Liver (tissue), 9 donors: ENCODE results near the gene ARHGEF7. TPM values are rescaled to one million over a fixed set of nuclear protein-coding genes. Genes with fewer than 3 reads are reported as not detected.
A peak's percentile ranks its signal among the peaks of the same experiment; 100 is the strongest.

ENCODE experiments used
- DNase-seq: peaks from one replicate; pipeline ENCODE4 v3.0.0-alpha.2; 2017; ENCODE audit warnings: low spot score
- H3K27ac ChIP-seq, 2 donors: one replicate each; pipeline ENCODE4 v1.7.0; 2013; ENCODE audit warnings: inconsistent platforms in 2 of 2, low read length in 2 of 2, control low read depth in 1 of 2, low read depth in 1 of 2, mild to moderate bottlenecking in 1 of 2
- H3K27me3 ChIP-seq, 4 donors: one replicate each; pipeline versions ENCODE4 v1.6.1 to v1.7.0; 2013; ENCODE audit warnings: low read length in 3 of 4, inconsistent platforms in 1 of 4, mild to moderate bottlenecking in 1 of 4, moderate library complexity in 1 of 4; ENCODE audit not compliant: control insufficient read depth in 4 of 4, insufficient read depth in 4 of 4
- H3K36me3 ChIP-seq, 4 donors: one replicate each; pipeline versions ENCODE4 v1.6.1 to v1.7.0; 2013; ENCODE audit warnings: low read length in 3 of 4, mild to moderate bottlenecking in 3 of 4, low read depth in 1 of 4, moderate library complexity in 1 of 4; ENCODE audit not compliant: control insufficient read depth in 4 of 4, insufficient read depth in 3 of 4
- H3K4me1 ChIP-seq, 4 donors: one replicate each; pipeline versions ENCODE4 v1.6.1 to v1.7.0; 2013; ENCODE audit warnings: low read length in 3 of 4, mild to moderate bottlenecking in 3 of 4, moderate library complexity in 1 of 4; ENCODE audit not compliant: control insufficient read depth in 4 of 4, insufficient read depth in 4 of 4
- H3K4me3 ChIP-seq, 3 donors: one replicate each; pipeline versions ENCODE4 v1.6.1 to v1.7.0; 2013; ENCODE audit warnings: low read length in 3 of 3, control low read depth in 1 of 3, low read depth in 1 of 3, mild to moderate bottlenecking in 1 of 3
- H3K9ac ChIP-seq, 2 donors: one replicate each; pipeline ENCODE4 v1.7.0; 2013; ENCODE audit warnings: low read length in 2 of 2, mild to moderate bottlenecking in 2 of 2, moderate library complexity in 2 of 2, control low read depth in 1 of 2, low read depth in 1 of 2
- H3K9me3 ChIP-seq, 4 donors: one replicate each; pipeline versions ENCODE4 v1.6.1 to v1.7.0; 2013; ENCODE audit warnings: low read length in 3 of 4; ENCODE audit not compliant: control insufficient read depth in 4 of 4
- FOXA1 ChIP-seq: IDR thresholded peaks from 2 replicates; pipeline ENCODE4 v1.6.1; 2016; ENCODE audit warnings: antibody characterized with exemption
- FOXA2 ChIP-seq: IDR thresholded peaks from 2 replicates; pipeline ENCODE4 v1.6.1; 2016; ENCODE audit warnings: antibody characterized with exemption
- GABPA ChIP-seq, 2 donors: IDR thresholded peaks in 1 of 2; conservative IDR thresholded peaks in 1 of 2; 2 replicates each; pipeline ENCODE4 v1.6.1; 2016; ENCODE audit warnings: antibody characterized with exemption in 2 of 2, mild to moderate bottlenecking in 1 of 2, moderate library complexity in 1 of 2
- HNF4A ChIP-seq, 2 donors: conservative IDR thresholded peaks; 2 replicates each; pipeline ENCODE4 v1.6.1; 2016; ENCODE audit warnings: antibody characterized with exemption in 2 of 2, mild to moderate bottlenecking in 2 of 2
- HNF4G ChIP-seq: IDR thresholded peaks from 2 replicates; pipeline ENCODE4 v1.6.1; 2016; ENCODE audit warnings: antibody characterized with exemption
- JUND ChIP-seq, 2 donors: IDR thresholded peaks; 2 replicates each; pipeline ENCODE4 v1.6.1; 2016; ENCODE audit warnings: antibody characterized with exemption in 2 of 2
- RXRA ChIP-seq, 2 donors: IDR thresholded peaks; 2 replicates each; pipeline ENCODE4 v1.6.1; 2017 to 2018; ENCODE audit warnings: antibody characterized with exemption in 2 of 2, mild to moderate bottlenecking in 1 of 2
- TAF1 ChIP-seq: conservative IDR thresholded peaks from 2 replicates; pipeline ENCODE4 v1.6.1; 2016; ENCODE audit warnings: antibody characterized with exemption, mild to moderate bottlenecking
- YY1 ChIP-seq: IDR thresholded peaks from 2 replicates; pipeline ENCODE4 v1.6.1; 2016; ENCODE audit warnings: antibody characterized with exemption, mild to moderate bottlenecking
- ZBTB33 ChIP-seq: IDR thresholded peaks from 2 replicates; pipeline ENCODE4 v1.6.1; 2016; ENCODE audit warnings: antibody characterized with exemption
- WGBS: extraction: QIAGEN DNeasy Blood & Tissue Kit; methylation state at CpG from one replicate; pipeline ENCODE4 v1.1.7; 2013; 5-methylcytosine and 5-hydroxymethylcytosine counted together
- polyA plus RNA-seq, 2 donors: library from polyadenylated mRNA; stranded (reverse) in 1 of 2; unstranded in 1 of 2; fragments of 200-250 nt in 1 of 2; fragments of >200 nt in 1 of 2; fragmentation: Nextera tagmentation in 1 of 2; extraction: Ambion mirVana in 1 of 2; gene quantifications; one replicate each; pipeline versions ENCODE4 v1.2.1 to v1.2.3, GENCODE V29; 2013 to 2015
- total RNA-seq, 2 donors: library from RNA; depleted of rRNA; stranded (reverse); fragments of >200 nt; gene quantifications; one replicate each; pipeline ENCODE4 v1.2.3, GENCODE V29; 2014
- TF ChIP-seq, protein P1 (sequence below): IDR thresholded peaks from 2 replicates; pipeline ENCODE4 v1.6.1; 2016; ENCODE audit warnings: antibody characterized with exemption
- TF ChIP-seq, protein P2 (sequence below): fragments of 150-350 bp; IDR thresholded peaks from 2 replicates; pipeline ENCODE4 v1.5.1; 2017; ENCODE audit warnings: improper control_type of control experiment, low read depth, low read length; ENCODE audit not compliant: missing input control
- donor health status: healthy.
- donor health status: healthy.
- donor health status: healthy.
- donor health status: healthy.
- donor health status: healthy.

The ARHGEF7 gene
- total and polyA plus RNA-seq, 4 donors = 10.3 to 37.5 (median 20.1) TPM

DNA sequence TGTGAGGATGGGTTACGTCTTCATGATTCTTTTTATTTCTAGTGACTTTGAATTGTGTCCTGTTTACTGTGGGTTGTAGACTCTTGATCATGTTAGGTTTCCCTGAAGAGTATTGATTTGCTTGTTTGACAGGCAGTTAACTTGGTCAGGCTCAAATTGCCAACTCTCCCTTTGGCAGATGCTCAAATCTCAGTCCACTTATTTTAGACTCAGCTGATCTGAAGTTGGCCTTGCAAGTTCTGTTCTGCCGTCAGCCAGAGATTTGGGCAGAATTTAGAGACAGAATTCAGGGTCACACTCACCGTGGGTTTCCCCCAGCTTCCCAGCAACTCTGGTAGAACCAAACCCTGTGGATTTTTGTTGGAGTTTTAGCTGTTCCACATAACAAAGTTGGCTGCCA lies 133.7 kb downstream of the ARHGEF7 start:
- no peaks in the 10 kb centered on the region for H3K27me3 ChIP-seq
- 37% methylated on average over 3 of the region's 3 CpGs for WGBS

DNA sequence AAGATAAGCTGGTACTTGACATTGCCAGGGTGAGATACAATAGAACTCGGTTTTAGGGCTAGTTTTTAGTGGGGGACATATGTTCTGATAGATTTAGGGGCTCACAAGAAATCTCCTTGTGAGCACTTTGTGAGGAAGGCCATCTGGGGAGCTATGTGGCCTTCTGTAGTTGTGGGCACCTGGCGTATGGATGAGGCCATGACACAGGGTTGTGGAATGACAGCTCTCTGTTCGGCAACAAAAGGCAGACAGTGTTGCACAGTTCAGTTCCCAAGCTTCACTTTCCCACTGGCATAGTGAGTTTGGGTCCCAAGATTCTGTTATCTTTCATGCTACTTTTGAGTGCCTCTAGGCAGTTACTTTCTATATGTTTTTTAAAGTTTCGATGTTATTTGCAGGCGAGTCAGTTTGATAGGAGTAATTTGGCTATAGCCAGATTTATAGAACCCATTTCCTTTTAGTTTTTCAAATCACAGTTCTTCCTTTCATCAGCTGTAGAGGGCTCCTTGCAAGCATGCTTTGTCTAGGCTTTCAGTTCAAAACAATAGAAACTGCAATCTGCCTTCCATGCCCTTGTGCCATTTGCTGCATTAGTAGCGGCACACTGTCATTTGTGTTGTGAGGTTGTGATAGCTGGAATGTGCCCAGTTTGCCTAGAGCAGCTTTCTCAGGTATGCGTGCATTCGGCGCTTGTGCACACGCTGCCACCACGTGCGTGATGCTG lies 134.7 kb downstream of the ARHGEF7 start:
- no peak for DNase-seq
- TF ChIP-seq FOXA1 (no peak), HNF4G (no peak), YY1 (no peak), GABPA (IDR thresholded peaks at IDR 0.05 in 1 of 2, conservative IDR thresholded peaks at IDR 0.05 in 1 of 2) (no peak)
- TF ChIP-seq, protein P1, sequence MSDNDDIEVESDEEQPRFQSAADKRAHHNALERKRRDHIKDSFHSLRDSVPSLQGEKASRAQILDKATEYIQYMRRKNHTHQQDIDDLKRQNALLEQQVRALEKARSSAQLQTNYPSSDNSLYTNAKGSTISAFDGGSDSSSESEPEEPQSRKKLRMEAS = no peak
- TF ChIP-seq, protein P2, sequence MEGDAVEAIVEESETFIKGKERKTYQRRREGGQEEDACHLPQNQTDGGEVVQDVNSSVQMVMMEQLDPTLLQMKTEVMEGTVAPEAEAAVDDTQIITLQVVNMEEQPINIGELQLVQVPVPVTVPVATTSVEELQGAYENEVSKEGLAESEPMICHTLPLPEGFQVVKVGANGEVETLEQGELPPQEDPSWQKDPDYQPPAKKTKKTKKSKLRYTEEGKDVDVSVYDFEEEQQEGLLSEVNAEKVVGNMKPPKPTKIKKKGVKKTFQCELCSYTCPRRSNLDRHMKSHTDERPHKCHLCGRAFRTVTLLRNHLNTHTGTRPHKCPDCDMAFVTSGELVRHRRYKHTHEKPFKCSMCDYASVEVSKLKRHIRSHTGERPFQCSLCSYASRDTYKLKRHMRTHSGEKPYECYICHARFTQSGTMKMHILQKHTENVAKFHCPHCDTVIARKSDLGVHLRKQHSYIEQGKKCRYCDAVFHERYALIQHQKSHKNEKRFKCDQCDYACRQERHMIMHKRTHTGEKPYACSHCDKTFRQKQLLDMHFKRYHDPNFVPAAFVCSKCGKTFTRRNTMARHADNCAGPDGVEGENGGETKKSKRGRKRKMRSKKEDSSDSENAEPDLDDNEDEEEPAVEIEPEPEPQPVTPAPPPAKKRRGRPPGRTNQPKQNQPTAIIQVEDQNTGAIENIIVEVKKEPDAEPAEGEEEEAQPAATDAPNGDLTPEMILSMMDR = no peak
- Histone ChIP-seq H3K9me3 (no peaks in the 10 kb centered on the region), H3K9ac (no peak overlapping the region), H3K27ac (no peak overlapping the region), H3K4me1 (peaks cover 2 to 20% (median 10%) of the 10 kb centered on the region in 4 donors), H3K36me3 (peaks cover 0 to 35% (median 12%) of the 10 kb centered on the region in 4 donors), H3K4me3 (no peak overlapping the region), H3K27me3 (no peaks in the 10 kb centered on the region)
- WGBS = 97% methylated on average over 12 of the region's 12 CpGs

More for the DNA sequence above, 133.7 kb downstream of the ARHGEF7 start:
- TF ChIP-seq JUND (IDR thresholded peaks at IDR 0.05) = peak in 1 of 2 donors; percentile 25
- peak; percentile 32 for TF ChIP-seq YY1
- TF ChIP-seq HNF4A (conservative IDR thresholded peaks at IDR 0.05) = peak; percentile 50 to 55
- no peak for TF ChIP-seq FOXA2
- peak; percentile 15 for TF ChIP-seq ZBTB33
- peak; percentile 15 to 24 for TF ChIP-seq RXRA (IDR thresholded peaks at IDR 0.05)
- TF ChIP-seq TAF1 = no peak
- no peak overlapping the region for H3K27ac ChIP-seq
- no peaks in the 10 kb centered on the region for H3K9me3 ChIP-seq
- peak; percentile 22 for DNase-seq
- no peak overlapping the region for H3K4me3 ChIP-seq
- H3K36me3 ChIP-seq = peaks cover 4 to 32% (median 16%) of the 10 kb centered on the region in 4 donors
- no peak overlapping the region for H3K9ac ChIP-seq
- peaks cover 2 to 20% (median 10%) of the 10 kb centered on the region in 4 donors for H3K4me1 ChIP-seq
